ACC112 (cell line): Measurements from ENCODE around the gene TCOF1.

Source experiments
- H2AFZ ChIP-seq: fragments of 200-600 bp; sonication (generic); one replicate; pipeline ENCODE4 v1.6.0; 2017; ENCODE audit warnings: antibody characterized with exemption, low read length; ENCODE audit not compliant: unreplicated experiment
- H3K27ac ChIP-seq: fragments of 200-600 bp; sonication (generic); 2 replicates; pipeline ENCODE4 v1.5.1; 2014; ENCODE audit warnings: low read depth, mild to moderate bottlenecking, antibody characterized with exemption, low read length, moderate library complexity
- H3K27me3 ChIP-seq: fragments of 200-600 bp; sonication (generic); 2 replicates; pipeline ENCODE4 v1.6.1; 2014; ENCODE audit warnings: mild to moderate bottlenecking, antibody characterized with exemption, low read length, moderate library complexity, mixed read lengths; ENCODE audit not compliant: insufficient read depth
- H3K36me3 ChIP-seq: fragments of 200-600 bp; sonication (generic); 2 replicates; pipeline ENCODE4 v1.6.1; 2016; ENCODE audit warnings: mild to moderate bottlenecking, antibody characterized with exemption, low read length, moderate library complexity, mixed read lengths; ENCODE audit not compliant: insufficient read depth
- H3K4me1 ChIP-seq: fragments of 200-600 bp; sonication (generic); one replicate; pipeline ENCODE4 v1.6.1; 2016; ENCODE audit warnings: low read length, mixed read lengths; ENCODE audit not compliant: insufficient read depth, unreplicated experiment, control insufficient read depth
- H3K4me3 ChIP-seq: fragments of 200-600 bp; sonication (generic); 2 replicates; pipeline ENCODE4 v1.5.1; 2014; ENCODE audit warnings: mild to moderate bottlenecking, low read depth, low read length
- H3K79me2 ChIP-seq: fragments of 200-600 bp; sonication (generic); one replicate; pipeline ENCODE4 v1.6.0; 2016; ENCODE audit warnings: low read length; ENCODE audit not compliant: control insufficient read depth, unreplicated experiment, insufficient read depth

TCOF1 gene

GRCh38 chr5:150391986-150392385 is 34.5 kb downstream of the TCOF1 start:
- Histone ChIP-seq H3K36me3 (peaks cover 30% of the 10 kb centered on the region), H3K4me1 (no peaks in the 10 kb centered on the region), H3K79me2 (no peaks in the 10 kb centered on the region)

DNA sequence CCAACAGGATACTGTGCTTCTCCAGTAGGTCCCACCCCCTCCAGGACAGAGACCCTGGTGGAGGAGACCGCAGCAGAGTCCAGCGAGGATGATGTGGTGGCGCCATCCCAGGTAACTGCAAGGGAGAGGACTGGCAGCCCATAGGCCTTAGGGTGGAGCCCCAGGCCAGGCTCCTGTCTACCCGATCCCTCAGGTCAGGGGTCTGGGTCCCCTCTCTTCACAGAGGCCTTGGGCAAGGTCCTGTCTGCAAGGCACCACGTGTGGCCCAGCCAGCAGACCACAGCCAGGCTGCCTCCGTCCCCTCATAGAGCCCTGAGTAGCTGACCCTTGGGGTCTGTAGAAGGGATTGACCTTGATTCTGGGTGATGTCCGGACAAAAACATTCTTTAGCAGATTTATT is 35.2 kb downstream of the TCOF1 start:
- Histone ChIP-seq H3K79me2 (no peaks in the 10 kb centered on the region), H3K27ac (no peak overlapping the region), H3K27me3 (no peaks in the 10 kb centered on the region), H3K4me3 (no peak overlapping the region), H3K4me1 (no peaks in the 10 kb centered on the region), H3K36me3 (peaks cover 33% of the 10 kb centered on the region), H2AFZ (no peak overlapping the region)

More at GRCh38 chr5:150391986-150392385, 34.5 kb downstream of the TCOF1 start:
- Histone ChIP-seq H3K4me3 (no peak overlapping the region), H3K27ac (no peak overlapping the region), H2AFZ (no peak overlapping the region), H3K27me3 (no peaks in the 10 kb centered on the region)

DNA sequence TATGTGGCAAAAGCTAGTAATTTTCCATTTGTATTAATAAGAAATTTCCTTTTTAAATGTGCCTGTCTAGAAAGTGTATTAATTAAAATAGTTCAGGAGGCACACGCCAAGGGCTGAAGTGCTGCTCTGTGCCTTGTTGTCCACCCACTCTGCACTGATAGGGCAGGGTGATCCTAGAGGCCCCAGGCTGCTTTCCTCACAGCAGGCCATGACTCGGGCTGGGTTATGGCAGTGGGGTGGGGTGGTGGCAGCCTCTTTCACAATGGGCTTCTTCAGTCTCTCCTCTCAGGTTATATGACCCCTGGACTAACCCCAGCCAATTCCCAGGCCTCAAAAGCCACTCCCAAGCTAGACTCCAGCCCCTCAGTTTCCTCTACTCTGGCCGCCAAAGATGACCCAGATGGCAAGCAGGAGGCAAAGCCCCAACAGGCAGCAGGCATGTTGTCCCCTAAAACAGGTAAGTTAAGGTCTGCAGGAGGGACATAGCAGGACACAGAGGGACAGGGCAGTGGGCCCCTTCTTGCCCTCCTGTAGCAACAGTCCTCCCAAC is 35.7 kb downstream of the TCOF1 start:
- H3K36me3 ChIP-seq: peaks cover 28% of the 10 kb centered on the region
- no peak overlapping the region for H3K27ac ChIP-seq
- H3K4me3 ChIP-seq: no peak overlapping the region
- no peaks in the 10 kb centered on the region for H3K4me1 ChIP-seq
- no peaks in the 10 kb centered on the region for H3K27me3 ChIP-seq
- H2AFZ ChIP-seq: no peak overlapping the region
- no peaks in the 10 kb centered on the region for H3K79me2 ChIP-seq

- Histone ChIP-seq H3K4me3 (no peak overlapping the region), H3K4me1 (no peaks in the 10 kb centered on the region), H3K27ac (no peak overlapping the region), H3K36me3 (peaks cover 24% of the 10 kb centered on the region), H3K27me3 (no peaks in the 10 kb centered on the region), H3K79me2 (no peaks in the 10 kb centered on the region), H2AFZ (no peak overlapping the region)
These were observed 36.6 kb downstream of the TCOF1 start for GRCh38 chr5:150394131-150394530.

- no peaks in the 10 kb centered on the region for H3K4me1 ChIP-seq
- H3K36me3 ChIP-seq: peaks cover 23% of the 10 kb centered on the region
- H3K4me3 ChIP-seq: no peak overlapping the region
- no peak overlapping the region for H2AFZ ChIP-seq
- no peaks in the 10 kb centered on the region for H3K27me3 ChIP-seq
- no peaks in the 10 kb centered on the region for H3K79me2 ChIP-seq
- H3K27ac ChIP-seq: no peak overlapping the region
These were observed 37.6 kb downstream of the TCOF1 start for GRCh38 chr5:150394912-150395687.

GRCh38 chr5:150395688-150395975 is 38.1 kb downstream of the TCOF1 start:
- Histone ChIP-seq H3K4me3 (no peak overlapping the region), H3K27me3 (no peaks in the 10 kb centered on the region), H3K79me2 (no peaks in the 10 kb centered on the region), H2AFZ (no peak overlapping the region), H3K27ac (no peak overlapping the region), H3K36me3 (peaks cover 28% of the 10 kb centered on the region; the same call in 1 of the 2 replicates), H3K4me1 (no peaks in the 10 kb centered on the region)

GRCh38 chr5:150396267-150396666 is 38.8 kb downstream of the TCOF1 start:
- Histone ChIP-seq H2AFZ (no peak overlapping the region), H3K4me1 (no peaks in the 10 kb centered on the region), H3K36me3 (peaks cover 28% of the 10 kb centered on the region; the same call in 1 of the 2 replicates), H3K4me3 (no peak overlapping the region), H3K27me3 (no peaks in the 10 kb centered on the region), H3K79me2 (no peaks in the 10 kb centered on the region), H3K27ac (no peak overlapping the region)

DNA sequence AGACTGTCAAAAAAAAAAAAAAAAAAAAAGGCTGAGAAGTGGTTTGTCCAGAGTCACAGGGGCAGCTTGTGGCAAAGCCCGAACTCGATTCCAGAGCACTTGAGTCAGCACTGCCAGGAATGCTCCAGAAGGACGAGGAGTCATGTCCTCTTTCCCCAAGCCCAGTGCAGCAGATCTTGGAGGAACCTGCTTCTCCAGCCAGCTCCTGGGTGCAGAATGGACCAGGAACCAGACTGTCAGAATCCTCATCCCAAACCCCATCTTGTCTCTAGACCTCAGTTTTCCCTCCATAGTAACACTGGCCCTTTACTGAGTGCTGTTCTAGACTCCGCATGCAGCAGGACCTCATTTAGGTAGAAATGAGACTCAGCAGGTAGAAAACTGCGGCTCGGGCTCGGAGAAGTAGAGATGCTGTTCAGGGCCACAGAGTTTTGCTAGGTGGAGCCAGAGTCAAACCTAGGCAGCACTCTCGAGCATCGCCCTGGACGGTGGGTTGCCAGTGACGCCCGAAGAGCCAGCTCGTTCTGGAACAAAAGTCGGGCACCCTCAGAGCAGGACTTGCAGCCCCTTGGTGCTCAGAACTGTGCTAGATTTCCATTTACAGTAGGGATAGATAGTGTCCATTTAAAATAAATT is 39.8 kb downstream of the TCOF1 start:
- Histone ChIP-seq H3K36me3 (peaks cover 26% of the 10 kb centered on the region; the same call in 1 of the 2 replicates), H3K27me3 (no peaks in the 10 kb centered on the region), H3K4me1 (no peaks in the 10 kb centered on the region), H3K27ac (no peak overlapping the region), H3K79me2 (no peaks in the 10 kb centered on the region), H2AFZ (no peak overlapping the region), H3K4me3 (no peak overlapping the region)

DNA sequence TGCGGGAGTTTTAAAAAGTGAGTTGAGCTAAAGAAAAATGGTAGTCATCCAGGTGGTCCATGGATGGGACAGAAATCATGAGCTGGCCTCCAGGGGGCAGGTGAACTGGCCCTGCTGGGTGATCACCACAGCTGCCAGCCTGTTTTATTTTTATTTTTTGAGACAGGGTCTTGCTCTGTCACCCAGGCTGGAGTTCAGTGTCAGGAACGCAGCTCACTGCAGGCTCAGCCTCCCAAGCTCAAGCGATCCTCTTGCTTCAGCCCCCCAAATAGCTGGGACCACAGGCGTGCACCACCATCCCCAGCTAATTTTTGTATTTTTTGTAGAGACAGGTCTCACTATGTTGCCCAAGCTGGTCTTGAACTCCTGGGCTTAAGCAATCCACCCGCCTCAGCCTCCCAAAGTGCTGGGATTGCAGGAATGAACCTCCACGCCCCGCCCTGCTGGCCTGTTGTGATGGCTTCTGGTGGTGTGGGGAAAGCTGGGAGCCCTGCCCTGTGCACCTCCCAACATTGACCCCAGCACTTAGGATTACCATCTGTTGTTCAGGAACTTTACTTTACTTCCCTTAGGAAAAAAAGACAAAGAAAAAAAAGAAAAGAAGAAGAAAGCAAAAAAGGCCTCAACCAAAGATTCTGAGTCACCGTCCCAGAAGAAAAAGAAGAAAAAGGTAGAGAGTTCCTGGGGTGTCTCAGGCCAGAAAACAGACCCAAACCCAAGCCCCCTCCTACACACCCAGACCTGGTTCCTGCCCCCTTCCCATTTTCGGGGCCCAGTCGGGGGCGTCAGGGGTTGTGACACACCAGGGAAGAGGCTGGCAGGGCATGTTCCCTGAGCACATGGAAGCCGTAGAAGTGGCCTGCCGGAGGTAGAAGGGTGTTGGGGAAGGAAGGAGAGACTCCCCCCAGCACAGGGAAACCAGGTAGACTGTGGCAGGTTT is 40.6 kb downstream of the TCOF1 start:
- no peak overlapping the region for H3K4me3 ChIP-seq
- peaks cover 26% of the 10 kb centered on the region; the same call in 1 of the 2 replicates for H3K36me3 ChIP-seq
- H3K27ac ChIP-seq: no peak overlapping the region
- H2AFZ ChIP-seq: no peak overlapping the region
- no peaks in the 10 kb centered on the region for H3K27me3 ChIP-seq
- H3K79me2 ChIP-seq: no peaks in the 10 kb centered on the region
- no peaks in the 10 kb centered on the region for H3K4me1 ChIP-seq

GRCh38 chr5:150398722-150399523 is 41.4 kb downstream of the TCOF1 start:
- no peak overlapping the region for H2AFZ ChIP-seq
- no peak overlapping the region for H3K27ac ChIP-seq
- no peaks in the 10 kb centered on the region for H3K27me3 ChIP-seq
- H3K4me3 ChIP-seq: no peak overlapping the region
- peaks cover 26% of the 10 kb centered on the region; the same call in 1 of the 2 replicates for H3K36me3 ChIP-seq
- H3K4me1 ChIP-seq: no peaks in the 10 kb centered on the region
- H3K79me2 ChIP-seq: no peaks in the 10 kb centered on the region
